NT2/D1 (cell line): ENCODE measurements around the gene UBE2F.

Experiments
- DNase-seq: peaks from one replicate; pipeline ENCODE4 v3.0.0-alpha.2; 2011; ENCODE audit warnings: low read depth, low spot score
- H3K27me3 ChIP-seq: 2 replicates; pipeline ENCODE4 v1.6.0; 2011; ENCODE audit warnings: mild to moderate bottlenecking; ENCODE audit not compliant: insufficient read length, insufficient read depth
- H3K36me3 ChIP-seq: 2 replicates; pipeline ENCODE4 v1.6.1; 2011; ENCODE audit warnings: mild to moderate bottlenecking, low read length, mixed read lengths; ENCODE audit not compliant: insufficient read depth, insufficient read length
- H3K4me1 ChIP-seq: 2 replicates; pipeline ENCODE4 v1.5.1; 2011; ENCODE audit not compliant: insufficient read depth, insufficient read length
- H3K4me3 ChIP-seq: 2 replicates; pipeline ENCODE4 v1.5.1; 2011; ENCODE audit warnings: low read depth; ENCODE audit not compliant: insufficient read length
- H3K9ac ChIP-seq: 2 replicates; pipeline ENCODE4 v1.6.0; 2011; ENCODE audit warnings: low read depth; ENCODE audit not compliant: insufficient read length
- H3K9me3 ChIP-seq: 2 replicates; pipeline ENCODE4 v1.5.1; 2011; ENCODE audit warnings: mild to moderate bottlenecking, low read length; ENCODE audit not compliant: insufficient read depth
- SUZ12 ChIP-seq: IDR thresholded peaks from 2 replicates; pipeline ENCODE4 v1.6.1; 2011; ENCODE audit not compliant: insufficient read length, insufficient read depth; ENCODE audit errors: extremely low read depth
- YY1 ChIP-seq: IDR thresholded peaks from 2 replicates; pipeline ENCODE4 v1.6.1; 2011; ENCODE audit not compliant: insufficient read length, insufficient read depth
- ZNF274 ChIP-seq: IDR thresholded peaks from 2 replicates; pipeline ENCODE4 v1.6.1; 2011; ENCODE audit warnings: mild to moderate bottlenecking, low read depth, low read length

UBE2F gene

GRCh38 chr2:237934186-237934585 lies 32.6 kb upstream of the UBE2F start:
- TF ChIP-seq YY1 (no peak), ZNF274 (no peak), SUZ12 (no peak)
- Histone ChIP-seq H3K36me3 (no peaks in the 10 kb centered on the region), H3K9ac (no peak overlapping the region), H3K27me3 (no peaks in the 10 kb centered on the region), H3K4me1 (no peaks in the 10 kb centered on the region), H3K4me3 (no peak overlapping the region), H3K9me3 (peaks cover 10% of the 10 kb centered on the region; the same call in 1 of the 2 replicates)
- DNase-seq: no peak

- no peak for DNase-seq
- Histone ChIP-seq H3K9ac (no peak overlapping the region), H3K4me1 (no peaks in the 10 kb centered on the region), H3K9me3 (no peaks in the 10 kb centered on the region), H3K36me3 (no peaks in the 10 kb centered on the region), H3K27me3 (no peaks in the 10 kb centered on the region), H3K4me3 (no peak overlapping the region)
- TF ChIP-seq YY1 (no peak), SUZ12 (no peak), ZNF274 (no peak)
Measured at GRCh38 chr2:237935740-237936452, 30.9 kb upstream of the UBE2F start.

- peaks cover 10% of the 10 kb centered on the region for H3K9me3 ChIP-seq
- DNase-seq: no peak
- peaks cover 5% of the 10 kb centered on the region for H3K4me1 ChIP-seq
- no peaks in the 10 kb centered on the region for H3K27me3 ChIP-seq
- no peak overlapping the region for H3K9ac ChIP-seq
- no peak for TF ChIP-seq YY1
- TF ChIP-seq SUZ12: no peak
- no peak for TF ChIP-seq ZNF274
- no peak overlapping the region for H3K4me3 ChIP-seq
- H3K36me3 ChIP-seq: no peaks in the 10 kb centered on the region
Measured at GRCh38 chr2:237939251-237939650, 27.6 kb upstream of the UBE2F start.

DNA sequence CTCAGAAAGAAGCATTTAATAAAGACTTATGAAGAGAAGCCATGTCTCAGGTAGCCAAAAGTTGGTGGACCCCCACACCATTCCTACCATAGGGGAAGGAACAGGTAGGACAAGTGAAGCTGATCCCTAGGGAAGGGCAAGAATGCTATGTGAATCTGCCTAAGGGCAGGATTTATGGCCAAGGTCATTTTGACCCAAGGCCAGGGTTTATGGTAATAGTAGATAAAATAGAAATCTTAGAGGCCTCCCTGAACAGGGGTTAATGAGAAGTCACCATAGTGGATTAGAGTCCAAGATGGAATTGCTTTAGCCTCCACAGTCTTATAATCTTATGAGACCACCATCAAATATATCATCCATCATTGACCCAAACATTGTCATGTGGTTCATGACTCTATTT lies 26.0 kb upstream of the UBE2F start:
- H3K4me3 ChIP-seq: no peak overlapping the region
- no peak for DNase-seq
- no peak overlapping the region for H3K9ac ChIP-seq
- peaks cover 26% of the 10 kb centered on the region for H3K9me3 ChIP-seq
- H3K27me3 ChIP-seq: no peaks in the 10 kb centered on the region
- H3K36me3 ChIP-seq: no peaks in the 10 kb centered on the region
- TF ChIP-seq YY1 (no peak), ZNF274 (no peak), SUZ12 (no peak)
- H3K4me1 ChIP-seq: peaks cover 5% of the 10 kb centered on the region

DNA sequence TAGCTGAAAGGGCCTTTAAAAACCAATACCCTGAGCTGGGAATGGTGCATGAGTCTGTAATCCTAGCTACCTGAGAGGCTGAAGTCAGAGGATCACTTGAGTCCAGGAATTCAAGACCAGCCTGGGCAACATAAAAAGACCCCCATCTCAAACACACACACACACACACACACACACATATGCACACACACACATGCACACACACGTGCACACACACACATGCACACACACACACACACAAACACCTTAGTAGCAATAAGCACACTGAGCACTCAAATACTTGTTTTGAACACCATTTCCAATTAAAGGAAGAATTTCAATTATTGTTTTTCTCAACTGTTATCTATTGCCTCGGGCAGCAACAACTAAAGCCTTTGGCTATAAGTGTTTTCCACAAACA lies 25.6 kb upstream of the UBE2F start:
- H3K9me3 ChIP-seq: peaks cover 29% of the 10 kb centered on the region
- no peak for TF ChIP-seq SUZ12
- no peak for TF ChIP-seq YY1
- no peak for TF ChIP-seq ZNF274
- no peak for DNase-seq
- no peaks in the 10 kb centered on the region for H3K27me3 ChIP-seq
- no peak overlapping the region for H3K9ac ChIP-seq
- no peak overlapping the region for H3K4me3 ChIP-seq
- H3K4me1 ChIP-seq: peaks cover 5% of the 10 kb centered on the region
- H3K36me3 ChIP-seq: no peaks in the 10 kb centered on the region

DNA sequence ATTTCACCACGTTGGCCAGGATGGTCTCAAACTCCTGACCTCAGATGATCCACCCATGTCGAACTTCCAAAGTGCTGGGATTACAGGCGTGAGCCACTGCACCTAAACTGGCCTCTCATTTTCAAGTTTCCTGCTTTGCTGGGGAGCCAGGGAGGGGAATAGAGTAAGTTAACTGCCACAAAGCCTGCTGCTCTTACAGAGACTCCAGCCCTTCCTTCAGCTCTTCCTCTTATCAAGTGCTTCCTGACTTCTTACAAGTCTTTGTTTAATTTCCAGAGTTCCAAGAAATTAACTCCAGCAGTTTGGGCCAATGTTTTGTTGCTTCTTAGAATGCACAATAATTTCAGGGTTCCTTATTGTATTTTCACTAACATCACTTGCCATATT lies 24.3 kb upstream of the UBE2F start:
- H3K4me3 ChIP-seq: no peak overlapping the region
- DNase-seq: no peak
- no peaks in the 10 kb centered on the region for H3K27me3 ChIP-seq
- H3K9me3 ChIP-seq: peaks cover 29% of the 10 kb centered on the region
- H3K9ac ChIP-seq: no peak overlapping the region
- no peaks in the 10 kb centered on the region for H3K36me3 ChIP-seq
- H3K4me1 ChIP-seq: peaks cover 5% of the 10 kb centered on the region
- TF ChIP-seq SUZ12 (no peak), YY1 (no peak), ZNF274 (no peak)

DNA sequence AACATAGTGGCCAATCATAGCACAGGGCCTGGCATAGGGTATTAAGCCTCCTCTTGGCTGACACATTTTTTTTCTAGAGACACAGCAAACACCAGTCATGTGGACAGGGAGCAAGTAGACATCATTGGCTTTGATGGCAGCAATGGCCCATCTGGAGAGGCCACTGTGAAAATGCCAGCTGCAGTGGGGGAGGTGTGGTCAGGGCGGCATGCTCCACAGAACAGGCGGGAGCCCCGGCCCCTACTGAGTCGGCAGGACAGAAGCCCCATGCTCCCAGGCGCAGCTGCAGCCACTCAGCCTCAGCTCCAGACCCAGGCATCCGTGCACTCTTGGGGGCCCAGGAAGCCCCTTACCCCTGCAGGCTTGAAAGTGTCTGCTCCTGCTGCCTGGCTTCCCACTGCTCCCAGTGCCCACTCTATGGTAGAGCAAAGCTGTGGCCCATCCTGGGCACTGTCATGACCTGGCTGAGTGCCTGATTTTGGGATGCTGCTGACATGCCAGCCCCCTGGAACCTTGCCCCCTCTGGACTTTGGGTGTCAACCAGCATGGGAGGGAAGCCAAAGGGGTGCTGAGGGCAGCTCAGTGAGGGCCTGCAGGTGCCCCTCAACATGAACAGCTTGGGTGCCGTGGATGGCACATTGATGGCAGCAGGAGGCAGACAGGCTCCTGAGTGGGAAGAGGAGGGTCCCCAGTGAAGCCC lies 23.3 kb upstream of the UBE2F start:
- TF ChIP-seq SUZ12: no peak
- TF ChIP-seq YY1: no peak
- TF ChIP-seq ZNF274: no peak
- Histone ChIP-seq H3K4me3 (no peak overlapping the region), H3K4me1 (peaks cover 5% of the 10 kb centered on the region), H3K27me3 (no peaks in the 10 kb centered on the region), H3K9me3 (peaks cover 29% of the 10 kb centered on the region), H3K36me3 (no peaks in the 10 kb centered on the region), H3K9ac (no peak overlapping the region)
- no peak for DNase-seq
